K562 (cell line): ENCODE results near the gene ANK3. TPM values are rescaled to one million over a fixed set of nuclear protein-coding genes. Genes with fewer than 3 reads are reported as not detected.

Experiments
- HNRNPK ChIP-seq: fragments of 200-400 bp; formaldehyde crosslinking; IDR thresholded peaks from one replicate; pipeline ENCODE4 v1.6.1; 2018; ENCODE audit warnings: mild to moderate bottlenecking, low read depth, low read length; ENCODE audit not compliant: poor library complexity, severe bottlenecking
- PCBP1 ChIP-seq: fragments of 200-400 bp; formaldehyde crosslinking; IDR thresholded peaks from 2 replicates; pipeline ENCODE4 v1.6.1; 2018; ENCODE audit warnings: mild to moderate bottlenecking, low read depth, low read length; ENCODE audit not compliant: poor library complexity, severe bottlenecking
- SREBF2 ChIP-seq: sonication (generic); formaldehyde crosslinking; IDR thresholded peaks from 2 replicates; pipeline ENCODE4 v1.4.0; 2020; ENCODE audit warnings: mild to moderate bottlenecking, missing genetic modification reagents
- TEAD1 ChIP-seq, 2 experiments: fragments of 450-650 bp in 1 of 2; sonication (generic) in 1 of 2; formaldehyde crosslinking; IDR thresholded peaks; 2 replicates each; pipeline versions ENCODE4 v1.4.0 to v1.8.0; 2020 to 2022; ENCODE audit warnings: mild to moderate bottlenecking in 2 of 2, missing genetic modification reagents in 1 of 2
- ZNF764 ChIP-seq: fragments of 250-450 bp; sonication (Bioruptor Pico); IDR thresholded peaks from 2 replicates; pipeline ENCODE4 v1.4.0; 2020; ENCODE audit warnings: low read depth, mild to moderate bottlenecking, moderate library complexity
- polyA plus RNA-seq, 8 experiments: library from polyadenylated mRNA; depleted of rRNA in 4 of 8; stranded (reverse) in 5 of 8; unstranded in 3 of 8; fragments of >200 nt; fragmentation: Nextera tagmentation in 2 of 8; fragmentation: Illumina TruSeq in 1 of 8; extraction: Ambion mirVana in 2 of 8; extraction: Trizol in 1 of 8; gene quantifications; 2 replicates each; pipeline versions ENCODE4 v1.2.1 to v1.2.3, GENCODE V29; 2011 to 2014; ENCODE audit warnings: inconsistent platforms in 1 of 8, missing spikeins in 1 of 8
- total RNA-seq, 7 experiments: library from RNA; depleted of rRNA in 6 of 7; stranded (reverse); fragments of >200 nt in 6 of 7; fragmentation: Illumina TruSeq in 2 of 7; extraction: Trizol in 2 of 7; gene quantifications; 2 replicates each; pipeline versions ENCODE4 v1.2.1 to v1.2.3, GENCODE V29; 2011 to 2021; ENCODE audit warnings: low replicate concordance in 1 of 7
- TF ChIP-seq, protein P1 (sequence below): fragments of 150-350 bp; conservative IDR thresholded peaks from 2 replicates; pipeline ENCODE4 v1.6.1; 2014; ENCODE audit warnings: low read length
- TF ChIP-seq, protein P2 (sequence below): IDR thresholded peaks from 2 replicates; pipeline ENCODE4 v1.6.1; 2014; ENCODE audit warnings: antibody characterized with exemption
- TF ChIP-seq, protein P3 (sequence below), 3 experiments: fragments of 200-800 bp in 1 of 3; sonication (Bioruptor generic) in 1 of 3; sonication (generic) in 1 of 3; formaldehyde crosslinking in 1 of 3; IDR thresholded peaks; 2 replicates each; pipeline versions ENCODE4 v1.6.1 to v1.8.0; 2016 to 2022; ENCODE audit warnings: mild to moderate bottlenecking in 2 of 3, missing compliant biosample characterization in 2 of 3, missing genetic modification characterization in 2 of 3, missing genetic modification reagents in 1 of 3

The ANK3 gene
- total and polyA plus RNA-seq, 9 of the 15 experiments (the other 6 are each of a cell fraction or from before 2014, with no cell fraction given): 10.0 to 32.3 (median 17.9) TPM

DNA sequence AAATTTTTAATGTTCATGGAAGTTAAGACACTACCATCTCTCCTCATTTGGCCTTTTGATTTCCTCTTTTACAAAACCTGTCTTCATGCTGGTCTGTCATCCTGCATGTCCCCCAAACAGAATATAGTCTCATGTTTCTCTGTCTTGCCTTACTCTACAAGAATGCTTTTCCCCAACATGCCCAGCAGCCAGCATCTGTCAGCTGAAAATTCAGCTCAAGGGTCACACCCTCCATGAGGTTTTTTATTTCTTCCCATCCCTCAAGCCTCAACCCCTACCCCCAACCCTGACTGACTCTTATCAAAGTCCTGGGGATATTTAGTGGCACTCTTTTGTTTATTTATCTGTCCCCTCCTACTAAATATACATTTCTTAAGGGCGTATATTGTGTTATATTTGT lies 202.0 kb downstream of the ANK3 start (continued):
- TF ChIP-seq, protein P1, sequence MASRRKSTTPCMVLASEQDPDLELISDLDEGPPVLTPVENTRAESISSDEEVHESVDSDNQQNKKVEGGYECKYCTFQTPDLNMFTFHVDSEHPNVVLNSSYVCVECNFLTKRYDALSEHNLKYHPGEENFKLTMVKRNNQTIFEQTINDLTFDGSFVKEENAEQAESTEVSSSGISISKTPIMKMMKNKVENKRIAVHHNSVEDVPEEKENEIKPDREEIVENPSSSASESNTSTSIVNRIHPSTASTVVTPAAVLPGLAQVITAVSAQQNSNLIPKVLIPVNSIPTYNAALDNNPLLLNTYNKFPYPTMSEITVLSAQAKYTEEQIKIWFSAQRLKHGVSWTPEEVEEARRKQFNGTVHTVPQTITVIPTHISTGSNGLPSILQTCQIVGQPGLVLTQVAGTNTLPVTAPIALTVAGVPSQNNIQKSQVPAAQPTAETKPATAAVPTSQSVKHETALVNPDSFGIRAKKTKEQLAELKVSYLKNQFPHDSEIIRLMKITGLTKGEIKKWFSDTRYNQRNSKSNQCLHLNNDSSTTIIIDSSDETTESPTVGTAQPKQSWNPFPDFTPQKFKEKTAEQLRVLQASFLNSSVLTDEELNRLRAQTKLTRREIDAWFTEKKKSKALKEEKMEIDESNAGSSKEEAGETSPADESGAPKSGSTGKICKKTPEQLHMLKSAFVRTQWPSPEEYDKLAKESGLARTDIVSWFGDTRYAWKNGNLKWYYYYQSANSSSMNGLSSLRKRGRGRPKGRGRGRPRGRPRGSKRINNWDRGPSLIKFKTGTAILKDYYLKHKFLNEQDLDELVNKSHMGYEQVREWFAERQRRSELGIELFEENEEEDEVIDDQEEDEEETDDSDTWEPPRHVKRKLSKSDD: no peak
- TF ChIP-seq, protein P2, sequence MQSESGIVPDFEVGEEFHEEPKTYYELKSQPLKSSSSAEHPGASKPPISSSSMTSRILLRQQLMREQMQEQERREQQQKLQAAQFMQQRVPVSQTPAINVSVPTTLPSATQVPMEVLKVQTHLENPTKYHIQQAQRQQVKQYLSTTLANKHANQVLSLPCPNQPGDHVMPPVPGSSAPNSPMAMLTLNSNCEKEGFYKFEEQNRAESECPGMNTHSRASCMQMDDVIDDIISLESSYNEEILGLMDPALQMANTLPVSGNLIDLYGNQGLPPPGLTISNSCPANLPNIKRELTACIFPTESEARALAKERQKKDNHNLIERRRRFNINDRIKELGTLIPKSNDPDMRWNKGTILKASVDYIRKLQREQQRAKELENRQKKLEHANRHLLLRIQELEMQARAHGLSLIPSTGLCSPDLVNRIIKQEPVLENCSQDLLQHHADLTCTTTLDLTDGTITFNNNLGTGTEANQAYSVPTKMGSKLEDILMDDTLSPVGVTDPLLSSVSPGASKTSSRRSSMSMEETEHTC: no peak
- TF ChIP-seq SREBF2 (CRISPR knock-in tag) (no peak), TEAD1 (CRISPR knock-in tag; IDR thresholded peaks at IDR 0.05) (no peak), ZNF764 (CRISPR knock-in tag) (no peak), PCBP1 (no peak), HNRNPK (no peak)
- TF ChIP-seq, protein P3, sequence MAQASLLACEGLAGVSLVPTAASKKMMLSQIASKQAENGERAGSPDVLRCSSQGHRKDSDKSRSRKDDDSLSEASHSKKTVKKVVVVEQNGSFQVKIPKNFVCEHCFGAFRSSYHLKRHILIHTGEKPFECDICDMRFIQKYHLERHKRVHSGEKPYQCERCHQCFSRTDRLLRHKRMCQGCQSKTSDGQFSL (CRISPR knock-in tag; IDR thresholded peaks at IDR 0.05): no peak
- TF ChIP-seq, protein P3 (tag; IDR thresholded peaks at IDR 0.05): no peak
